ENCODE measurements around the gene PARD3. TPM values are rescaled to one million over a fixed set of nuclear protein-coding genes. Genes with fewer than 3 reads are reported as not detected.

Gene PARD3
- total RNA-seq, 4 donors from 2014 or later, result 115 to 226 (median 141) TPM

DNA sequence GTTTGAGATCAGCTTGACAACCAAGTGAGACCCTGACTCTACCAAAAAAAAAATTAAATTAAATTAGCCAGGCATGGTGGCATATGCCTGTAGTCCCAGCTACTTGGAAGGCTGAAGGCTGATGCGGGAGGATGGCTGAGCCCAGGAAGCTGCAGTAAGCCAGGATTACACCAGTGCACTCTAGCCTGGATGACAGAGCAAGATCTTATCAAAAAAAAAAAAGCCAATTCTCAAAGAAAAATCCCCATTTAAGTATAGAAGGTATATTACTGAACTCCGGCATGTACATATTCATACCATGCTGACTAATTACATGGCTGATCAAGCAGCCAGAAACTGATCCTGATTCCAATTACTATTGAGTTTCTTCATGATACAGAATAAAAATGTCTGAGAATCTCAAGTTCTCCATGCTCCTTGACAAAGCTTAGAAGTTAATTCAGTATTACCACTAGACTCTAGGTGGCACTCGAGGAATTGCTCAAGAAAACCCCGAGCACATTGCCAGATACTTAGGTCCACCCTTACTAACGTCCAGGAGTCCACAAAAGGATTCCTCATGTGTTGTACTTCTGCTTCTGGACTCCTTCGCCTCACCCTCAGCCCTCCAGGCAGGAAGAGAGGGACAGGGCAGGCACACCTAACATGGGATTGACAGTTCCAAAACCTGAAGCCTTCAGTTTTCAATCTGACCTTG lies 148.9 kb downstream of the PARD3 start:
- Histone ChIP-seq H3K27ac (no peak overlapping the region), H3K27me3 (no peaks in the 10 kb centered on the region), H3K36me3 (no peaks in the 10 kb centered on the region), H3K4me1 (peaks cover 33% of the 10 kb centered on the region), H3K9me3 (no peaks in the 10 kb centered on the region), H3K4me3 (no peak overlapping the region)
- 15% methylated on average over 6 of the region's 6 CpGs for WGBS
- no peak for DNase-seq (ENCODE audit: low spot score in 2 of 2)
- TF ChIP-seq POLR2AphosphoS5 (IDR thresholded peaks at IDR 0.05) (no peak), CTCF (IDR thresholded peaks at IDR 0.05) (peak; percentile 37 to 40)

DNA sequence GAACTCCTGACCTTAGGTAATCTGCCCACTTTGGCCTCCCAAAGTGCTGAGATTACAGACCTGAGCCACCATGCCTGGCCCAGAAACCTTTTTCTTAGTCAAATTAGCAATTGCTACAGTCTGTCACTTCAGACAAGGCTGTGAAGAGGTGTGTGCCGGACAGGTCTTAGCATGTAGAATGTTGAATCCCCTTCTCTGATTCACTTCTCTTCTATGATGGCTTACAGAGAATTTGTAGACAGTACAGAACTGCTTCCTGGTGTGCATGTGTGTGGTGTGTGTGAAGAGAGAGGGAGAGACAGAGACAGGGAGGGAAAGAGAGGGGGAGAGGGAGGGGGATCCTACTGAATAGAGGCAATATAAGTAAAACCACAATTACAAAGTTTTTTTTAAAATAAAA lies 150.4 kb downstream of the PARD3 start:
- Histone ChIP-seq H3K4me3 (no peak overlapping the region), H3K9me3 (no peaks in the 10 kb centered on the region), H3K4me1 (peaks cover 43% of the 10 kb centered on the region), H3K36me3 (no peaks in the 10 kb centered on the region), H3K27ac (no peak overlapping the region), H3K27me3 (no peaks in the 10 kb centered on the region)
- TF ChIP-seq CTCF (IDR thresholded peaks at IDR 0.05) (no peak), POLR2A (IDR thresholded peaks at IDR 0.05) (no peak), POLR2AphosphoS5 (IDR thresholded peaks at IDR 0.05) (no peak), EP300 (IDR thresholded peaks at IDR 0.05) (no peak)
- no peak for DNase-seq (ENCODE audit: low spot score in 2 of 2)
- 71% methylated on average over 1 of the region's 1 CpG for WGBS

DNA sequence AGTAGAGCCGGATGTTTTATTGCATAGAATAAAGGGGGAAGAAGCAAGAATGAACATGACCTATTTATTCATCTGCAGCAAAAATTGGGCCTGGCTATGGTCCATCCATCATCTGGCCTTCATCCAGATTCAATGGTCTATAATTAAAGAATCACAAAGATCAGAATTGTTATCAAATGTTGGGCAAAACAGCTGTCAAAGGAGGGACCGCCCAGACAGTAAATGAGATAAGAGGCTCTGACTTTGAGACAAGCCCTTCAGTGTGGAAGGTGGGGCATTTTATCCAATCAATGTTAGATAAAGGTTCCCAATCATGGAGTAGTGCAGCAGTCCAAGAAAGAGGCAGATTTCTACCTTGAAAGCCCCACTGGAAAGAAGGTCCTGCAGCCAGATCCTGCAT lies 153.5 kb downstream of the PARD3 start:
- Histone ChIP-seq H3K9me3 (no peaks in the 10 kb centered on the region), H3K36me3 (no peaks in the 10 kb centered on the region), H3K4me3 (no peak overlapping the region), H3K27me3 (no peaks in the 10 kb centered on the region), H3K4me1 (peaks cover 54% of the 10 kb centered on the region), H3K27ac (no peak overlapping the region)
- 57% methylated on average over 2 of the region's 2 CpGs for WGBS
- TF ChIP-seq CTCF (IDR thresholded peaks at IDR 0.05) (no peak), POLR2A (IDR thresholded peaks at IDR 0.05) (no peak), EP300 (IDR thresholded peaks at IDR 0.05) (no peak), POLR2AphosphoS5 (IDR thresholded peaks at IDR 0.05) (no peak)
- no peak for DNase-seq (ENCODE audit: low spot score in 2 of 2)

- Histone ChIP-seq H3K4me1 (peaks cover 48% of the 10 kb centered on the region), H3K9me3 (no peaks in the 10 kb centered on the region), H3K27me3 (no peaks in the 10 kb centered on the region), H3K4me3 (no peak overlapping the region), H3K27ac (no peak overlapping the region), H3K36me3 (no peaks in the 10 kb centered on the region)
- TF ChIP-seq POLR2A (IDR thresholded peaks at IDR 0.05) (no peak), EP300 (IDR thresholded peaks at IDR 0.05) (no peak)
- no peak for DNase-seq (ENCODE audit: low spot score in 2 of 2)
- 53% methylated on average over 1 of the region's 1 CpG for WGBS
These were observed 156.2 kb downstream of the PARD3 start for GRCh38 chr10:34658934-34659333.

DNA sequence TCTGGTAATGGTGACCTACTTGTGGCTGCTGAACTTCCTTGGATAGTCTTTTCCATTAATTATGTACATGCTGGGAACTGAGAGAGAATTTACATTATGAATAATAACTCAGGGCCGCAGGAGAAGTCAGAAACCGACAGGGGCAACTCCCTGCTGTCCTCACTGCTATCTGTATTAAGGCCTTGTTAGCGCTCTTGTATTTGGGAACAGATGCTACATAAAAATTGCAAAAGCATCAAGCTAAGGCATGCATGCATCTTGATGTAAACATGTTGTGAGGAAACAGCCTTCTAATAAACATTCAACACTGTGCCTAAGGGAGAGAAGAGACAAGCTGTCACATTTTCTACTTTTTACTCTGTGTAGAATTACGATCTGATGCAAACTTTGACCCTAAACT lies 158.4 kb downstream of the PARD3 start:
- DNase-seq (ENCODE audit: low spot score in 2 of 2), result no peak
- Histone ChIP-seq H3K9me3 (no peaks in the 10 kb centered on the region), H3K27me3 (no peaks in the 10 kb centered on the region), H3K27ac (no peak overlapping the region), H3K4me1 (peaks cover 51% of the 10 kb centered on the region), H3K4me3 (no peak overlapping the region), H3K36me3 (no peaks in the 10 kb centered on the region)
- TF ChIP-seq POLR2A (IDR thresholded peaks at IDR 0.05), result no peak
- TF ChIP-seq EP300 (IDR thresholded peaks at IDR 0.05), result no peak
- TF ChIP-seq CTCF (IDR thresholded peaks at IDR 0.05), result no peak
- TF ChIP-seq POLR2AphosphoS5 (IDR thresholded peaks at IDR 0.05), result no peak
- WGBS, result 49% methylated on average over 4 of the region's 4 CpGs
